ENCODE results near the gene UAP1L1.
"Not testable (repeated sequence)": the region's sequence is repeated elsewhere in the genome, so short reads cannot be mapped to it uniquely, and the experiment has no call there.

Gene UAP1L1

GRCh38 chr9:137077010-137077747, at the start of gene UAP1L1:
Gene UAP1L1, plus strand, starts transcription at chr9:137077517. Its CDS starts 16 bp downstream, at chr9:137077533.
- no peak for DNase-seq (ENCODE audit: low read depth in 2 of 3, low spot score in 1 of 3)

GRCh38 chr9:137028263-137029057, 48.9 kb upstream of the UAP1L1 start:
- peak; percentile 41 to 61 (median 51) for DNase-seq (ENCODE audit: low read depth in 2 of 3, low spot score in 1 of 3)

GRCh38 chr9:137029058-137029936, 48.0 kb upstream of the UAP1L1 start:
- peak; percentile 42 to 84 (median 72) for DNase-seq (ENCODE audit: low read depth in 2 of 3, low spot score in 1 of 3)

- no peak for DNase-seq (ENCODE audit: low read depth in 2 of 3, low spot score in 1 of 3)
These were observed 47.3 kb upstream of the UAP1L1 start for GRCh38 chr9:137030006-137030405.

- DNase-seq (ENCODE audit: low read depth in 2 of 3, low spot score in 1 of 3) = peak; percentile 30 to 42 (median 30)
These were observed 46.5 kb upstream of the UAP1L1 start for GRCh38 chr9:137030538-137031527.

- no peak for DNase-seq (ENCODE audit: low read depth in 2 of 3, low spot score in 1 of 3)
These were observed 45.2 kb upstream of the UAP1L1 start, which contains the start of gene FUT7 for GRCh38 chr9:137031904-137032640. Gene FUT7, minus strand, starts transcription at chr9:137032088. Its CDS starts 97 bp downstream, at chr9:137031991.

GRCh38 chr9:137032858-137033257, 44.5 kb upstream of the UAP1L1 start:
- DNase-seq (ENCODE audit: low read depth in 2 of 3, low spot score in 1 of 3) = no peak

- not testable (repeated sequence) for DNase-seq (ENCODE audit: low read depth in 2 of 3, low spot score in 1 of 3)
These were observed 43.8 kb upstream of the UAP1L1 start for GRCh38 chr9:137033481-137033880.

GRCh38 chr9:137034039-137034708, 43.1 kb upstream of the UAP1L1 start:
- DNase-seq (ENCODE audit: low read depth in 2 of 3, low spot score in 1 of 3) = no peak

- peak; percentile 77 to 87 (median 83) for DNase-seq (ENCODE audit: low read depth in 2 of 3, low spot score in 1 of 3)
These were observed 42.4 kb upstream of the UAP1L1 start for GRCh38 chr9:137034709-137035506.

- no peak for DNase-seq (ENCODE audit: low read depth in 2 of 3, low spot score in 1 of 3)
These were observed 41.8 kb upstream of the UAP1L1 start for GRCh38 chr9:137035507-137035834.

- DNase-seq (ENCODE audit: low read depth in 2 of 3, low spot score in 1 of 3) = no peak
These were observed 41.4 kb upstream of the UAP1L1 start for GRCh38 chr9:137035937-137036336.

GRCh38 chr9:137037035-137037434, 40.3 kb upstream of the UAP1L1 start:
- DNase-seq (ENCODE audit: low read depth in 2 of 3, low spot score in 1 of 3) = no peak

- no peak for DNase-seq (ENCODE audit: low read depth in 2 of 3, low spot score in 1 of 3)
These were observed 39.8 kb upstream of the UAP1L1 start for GRCh38 chr9:137037483-137037882.

- no peak for DNase-seq (ENCODE audit: low read depth in 2 of 3, low spot score in 1 of 3)
These were observed 38.4 kb upstream of the UAP1L1 start for GRCh38 chr9:137038916-137039315.

- DNase-seq (ENCODE audit: low read depth in 2 of 3, low spot score in 1 of 3) = no peak
These were observed 37.5 kb upstream of the UAP1L1 start for GRCh38 chr9:137039611-137040366.

GRCh38 chr9:137040568-137040967, 36.7 kb upstream of the UAP1L1 start:
- no peak for DNase-seq (ENCODE audit: low read depth in 2 of 3, low spot score in 1 of 3)

All from stimulated activated CD4-positive, alpha-beta T cell treated with anti-CD3 and anti-CD28 coated beads, Interleukin-12 subunit alpha, Interleukin-12 subunit beta, amount 100 ng/mL, for 48 hours (primary cell).